Right ventricle myocardium superior (tissue), 1 donor: ENCODE data around the gene SPATA2L. TPM values are rescaled to one million over a fixed set of nuclear protein-coding genes. Genes with fewer than 3 reads are reported as not detected.

Experiments used
- ATAC-seq: fragments of 200-7000 bp; cut with Tn5 transposase; one replicate; pipeline ENCODE4 v1.9.1; 2020; ENCODE audit warnings: mild to moderate bottlenecking; ENCODE audit not compliant: poor library complexity
- DNase-seq: peaks from one replicate; pipeline ENCODE4 v3.0.0-alpha.2; 2020
- intact Hi-C: fragments of 100-400 bp; cut with DNase I; formaldehyde crosslinking; loops from one replicate; pipeline ENCODE4 v1.11.2; 2022
- long read RNA-seq: library from polyadenylated mRNA; unstranded; transcript quantifications from one replicate; pipeline ENCODE4 v2.0.0, GENCODE V29; 2021
- total RNA-seq: library from RNA; stranded (reverse); fragmentation: NEBNext Ultra II Directional; extraction: Animal tissue kit (Norgen Biotek cat#: 25700); gene quantifications from one replicate; pipeline ENCODE4 v1.2.1, GENCODE V29; 2021
- donor health status: DM: no; HTN: yes; CAD: no; lungs with severe emphysema.

SPATA2L gene
- total RNA-seq = 4.1 TPM
- long read RNA-seq, transcript SPATA2L-201 (3 exons, 2,335 nt) = major isoform, 16 of 24 reads
- long read RNA-seq, partial matches to known transcripts = 2 of 24 reads
- long read RNA-seq, other reads (novel, unspliced or antisense) = 3 of 24 reads

- ATAC-seq (peak; percentile 85), DNase-seq (peak; percentile 93)
- intact Hi-C loops = loop anchor here (10.0 kb wide), 1 partner anchor 163 kb away; no protein-coding TSS in a partner anchor
Observed at GRCh38 chr16:89701425-89702406, at the start of gene SPATA2L. TSS of gene SPATA2L (minus strand) at chr16:89701705. CDS start at chr16:89701232, 473 bp downstream.

GRCh38 chr16:89749637-89750036 lies 48.1 kb upstream of the SPATA2L start:
- DNase-seq = peak; percentile 52
- intact Hi-C loops = loop anchor here (5.0 kb wide), 1 partner anchor 113 kb away; no protein-coding TSS in a partner anchor
- peak; percentile 60 for ATAC-seq

- DNase-seq (no peak), ATAC-seq (no peak)
- intact Hi-C loops = no loop called here
Observed at GRCh38 chr16:89748921-89749320, 47.4 kb upstream of the SPATA2L start.

GRCh38 chr16:89748076-89748475 lies 46.6 kb upstream of the SPATA2L start:
- ATAC-seq = no peak
- intact Hi-C loops = no loop called here
- no peak for DNase-seq

- ATAC-seq (no peak), DNase-seq (no peak)
- intact Hi-C loops = no loop called here
Observed at GRCh38 chr16:89746043-89746442, 44.5 kb upstream of the SPATA2L start.

- DNase-seq = peak; percentile 70
- intact Hi-C loops = no loop called here
- peak; percentile 37 for ATAC-seq
Observed at GRCh38 chr16:89744813-89745212, 43.3 kb upstream of the SPATA2L start.

- intact Hi-C loops = no loop called here
- ATAC-seq (no peak), DNase-seq (no peak)
Observed at GRCh38 chr16:89742948-89743347, 41.4 kb upstream of the SPATA2L start.

GRCh38 chr16:89741342-89742014 lies 40.0 kb upstream of the SPATA2L start:
- DNase-seq (no peak), ATAC-seq (peak; percentile 6)
- intact Hi-C loops = no loop called here

GRCh38 chr16:89739383-89739782 lies 37.9 kb upstream of the SPATA2L start:
- intact Hi-C loops = no loop called here
- DNase-seq (no peak), ATAC-seq (no peak)

GRCh38 chr16:89738538-89739317 lies 37.2 kb upstream of the SPATA2L start:
- intact Hi-C loops = no loop called here
- no peak for DNase-seq
- ATAC-seq = no peak

- intact Hi-C loops = no loop called here
- no peak for DNase-seq
- no peak for ATAC-seq
Observed at GRCh38 chr16:89738072-89738377, 36.5 kb upstream of the SPATA2L start.

GRCh38 chr16:89737341-89738071 lies 36.0 kb upstream of the SPATA2L start:
- intact Hi-C loops = no loop called here
- ATAC-seq = no peak

GRCh38 chr16:89736554-89736953 lies 35.0 kb upstream of the SPATA2L start:
- DNase-seq (no peak), ATAC-seq (no peak)
- intact Hi-C loops = no loop called here

More at GRCh38 chr16:89737341-89738071, 36.0 kb upstream of the SPATA2L start:
- no peak for DNase-seq

GRCh38 chr16:89733792-89734191 lies 32.3 kb upstream of the SPATA2L start:
- ATAC-seq (no peak), DNase-seq (no peak)
- intact Hi-C loops = no loop called here

GRCh38 chr16:89733322-89733721 lies 31.8 kb upstream of the SPATA2L start:
- intact Hi-C loops = no loop called here
- no peak for ATAC-seq
- DNase-seq = no peak

- intact Hi-C loops = no loop called here
- DNase-seq (no peak), ATAC-seq (no peak)
Observed at GRCh38 chr16:89732918-89733242, 31.4 kb upstream of the SPATA2L start.

- intact Hi-C loops = no loop called here
- no peak for DNase-seq
- ATAC-seq = no peak
Observed at GRCh38 chr16:89732142-89732917, 30.8 kb upstream of the SPATA2L start.
